Measurements from ENCODE around the gene SETMAR. TPM values are rescaled to one million over a fixed set of nuclear protein-coding genes. Genes with fewer than 3 reads are reported as not detected.

Gene SETMAR
- total RNA-seq, 2 donors from 2014 or later = 7.1 to 12.4 TPM

DNA sequence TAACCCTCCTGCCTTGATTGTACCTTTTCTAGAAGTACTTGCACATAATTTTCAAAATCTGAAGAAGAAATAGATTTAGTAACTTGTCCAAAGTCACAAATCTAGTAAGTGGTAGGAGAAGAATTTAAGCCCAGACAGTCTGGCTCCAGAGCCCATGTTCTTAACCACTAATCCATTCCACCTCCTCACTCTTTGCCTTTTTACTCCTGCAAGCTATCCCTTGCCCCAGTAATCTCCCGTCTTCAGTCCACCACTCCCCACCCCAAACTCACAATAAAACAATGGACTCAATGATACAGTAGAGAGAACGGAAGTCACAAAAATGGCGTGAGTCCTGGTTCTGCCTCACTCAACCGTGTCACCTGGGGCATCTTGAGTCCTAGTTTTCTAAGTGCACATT lies 48.7 kb downstream of the SETMAR start:
- Mint-ChIP-seq H3K27me3 (no peaks in the 10 kb centered on the region), H3K27ac (peak overlapping the region; percentile 12), H3K4me3 (peak overlapping the region; percentile 44), H3K4me1 (peaks cover 11% of the 10 kb centered on the region), H3K36me3 (ENCODE audit: low read depth) (no peaks in the 10 kb centered on the region), H3K9me3 (no peaks in the 10 kb centered on the region)
- no peak for ATAC-seq (replicated peaks)

DNA sequence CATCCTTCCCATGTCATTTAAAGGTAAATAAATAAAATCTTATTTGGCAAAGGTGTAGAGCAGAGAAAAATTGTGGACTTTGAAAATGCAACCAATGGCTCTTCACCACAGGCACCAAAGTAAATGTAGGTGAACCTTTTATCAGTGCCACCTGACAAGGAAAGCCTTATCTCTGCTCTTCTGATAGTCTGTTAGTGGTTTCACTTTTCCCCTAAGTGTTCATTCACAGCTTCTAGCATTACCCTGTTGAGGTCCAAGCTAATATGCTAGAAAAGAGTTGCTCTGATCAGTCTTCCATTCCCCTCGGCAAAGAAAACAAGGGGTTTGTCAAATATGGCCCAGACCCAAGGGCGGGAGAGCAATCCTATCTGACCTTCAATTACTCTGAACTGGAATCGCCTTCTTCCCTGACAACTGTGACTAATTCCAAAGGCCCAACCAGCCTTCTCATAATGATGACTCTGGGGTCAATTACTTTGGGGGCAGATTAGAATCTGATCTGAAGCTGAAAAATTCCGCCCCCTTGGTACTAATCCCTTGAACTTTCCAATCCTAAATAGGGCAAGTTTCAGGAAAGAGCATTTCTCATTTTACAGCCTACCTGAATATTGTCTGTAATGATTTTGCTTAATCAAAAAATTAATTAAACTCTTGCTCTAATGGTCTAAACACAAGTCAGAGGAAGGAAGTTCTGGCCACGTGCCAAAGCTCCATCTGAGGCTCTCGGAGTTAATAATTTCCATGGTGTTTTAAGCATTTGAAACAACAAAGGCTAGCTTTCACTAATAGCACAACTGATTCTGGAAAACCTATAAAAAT lies 52.4 kb downstream of the SETMAR start:
- Mint-ChIP-seq H3K27me3 (no peaks in the 10 kb centered on the region), H3K4me3 (no peak overlapping the region)

DNA sequence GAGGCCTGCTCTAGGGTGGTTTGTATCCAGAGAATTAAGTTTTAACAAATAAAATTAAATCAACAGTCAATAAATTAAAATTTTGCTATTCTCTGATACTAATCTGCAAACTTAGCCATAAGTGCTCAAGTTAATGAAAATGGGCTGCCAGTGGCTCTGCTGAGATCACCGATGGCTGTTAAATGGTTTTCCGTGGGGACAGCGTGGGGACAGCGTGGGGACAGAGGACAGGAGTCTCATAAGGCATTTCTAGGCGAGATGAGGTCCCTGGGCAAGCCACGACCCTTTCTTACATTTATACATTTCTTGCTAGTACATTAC lies 53.0 kb downstream of the SETMAR start:
- no peak for ATAC-seq (replicated peaks)
- Mint-ChIP-seq H3K9me3 (no peaks in the 10 kb centered on the region), H3K4me3 (no peak overlapping the region), H3K27ac (no peak overlapping the region), H3K27me3 (no peaks in the 10 kb centered on the region), H3K36me3 (ENCODE audit: low read depth) (peaks cover 5% of the 10 kb centered on the region), H3K4me1 (peaks cover 6% of the 10 kb centered on the region)

More for the DNA sequence above, 52.4 kb downstream of the SETMAR start:
- H3K27ac Mint-ChIP-seq = no peak overlapping the region
- peaks cover 5% of the 10 kb centered on the region for H3K36me3 Mint-ChIP-seq (ENCODE audit: low read depth)
- peaks cover 9% of the 10 kb centered on the region for H3K4me1 Mint-ChIP-seq
- ATAC-seq (replicated peaks) = no peak
- H3K9me3 Mint-ChIP-seq = no peaks in the 10 kb centered on the region

DNA sequence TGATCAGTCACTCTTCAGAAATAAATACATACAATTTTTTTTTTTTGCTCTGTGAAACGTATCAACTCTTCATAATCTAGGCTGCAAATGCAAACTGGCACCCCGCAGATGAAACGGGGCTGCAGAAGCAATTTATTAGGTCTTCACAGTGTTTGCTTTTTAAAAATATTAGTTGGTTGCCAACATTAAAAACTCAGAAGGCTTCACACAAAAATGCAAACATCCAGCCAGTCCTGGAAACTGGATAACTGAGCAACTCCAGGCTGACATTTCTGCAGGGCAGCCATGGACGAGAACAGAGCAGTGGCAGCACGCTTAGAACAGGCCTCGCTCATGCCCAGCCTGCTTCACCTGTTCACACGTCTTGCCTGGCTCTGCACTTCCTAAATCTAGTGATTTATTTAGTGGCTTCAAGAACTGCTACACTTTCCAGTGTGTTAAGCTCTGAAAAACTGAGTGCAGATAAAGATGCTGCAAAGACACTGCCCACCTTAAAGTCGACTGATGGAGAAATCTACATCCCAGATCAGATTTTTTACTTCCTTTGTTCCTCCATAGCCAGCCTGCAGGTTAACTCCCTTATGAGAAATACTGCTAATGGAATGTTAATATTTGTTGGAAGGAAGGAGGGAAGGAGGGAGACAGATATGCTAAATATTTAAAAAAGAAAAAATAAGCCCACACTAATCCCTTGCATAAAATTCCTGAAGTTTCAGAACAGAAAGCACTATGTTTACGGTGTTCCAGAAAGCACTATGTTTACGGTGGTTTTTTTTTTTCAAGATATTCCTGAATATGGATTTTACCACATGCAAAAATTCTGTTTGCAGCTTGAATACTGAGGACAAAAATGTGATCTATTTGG lies 53.6 kb downstream of the SETMAR start:
- ATAC-seq (replicated peaks) = no peak
- Mint-ChIP-seq H3K4me1 (peaks cover 4% of the 10 kb centered on the region), H3K4me3 (no peak overlapping the region), H3K36me3 (ENCODE audit: low read depth) (peaks cover 5% of the 10 kb centered on the region), H3K9me3 (no peaks in the 10 kb centered on the region), H3K27ac (no peak overlapping the region), H3K27me3 (no peaks in the 10 kb centered on the region)

DNA sequence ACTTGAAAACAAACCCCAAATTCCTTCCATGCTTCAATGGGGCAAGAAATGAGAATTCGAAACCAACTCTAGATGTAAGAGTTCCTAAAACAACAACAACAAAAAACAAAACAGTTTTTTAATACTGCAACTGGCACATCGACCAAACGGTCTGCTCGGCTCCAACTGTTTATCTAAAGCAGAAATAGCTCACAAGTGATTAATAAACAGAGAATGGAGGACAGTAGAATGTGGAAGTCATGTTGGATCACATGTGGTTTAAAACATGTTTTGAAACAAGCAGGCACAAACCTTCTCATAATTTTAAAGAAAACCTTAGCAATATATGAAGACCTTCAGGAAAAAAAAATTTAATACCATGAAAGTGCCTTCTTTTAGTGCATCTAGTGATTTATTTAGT lies 55.1 kb downstream of the SETMAR start:
- Mint-ChIP-seq H3K4me1 (no peaks in the 10 kb centered on the region), H3K9me3 (no peaks in the 10 kb centered on the region), H3K36me3 (ENCODE audit: low read depth) (peaks cover 5% of the 10 kb centered on the region), H3K27me3 (no peaks in the 10 kb centered on the region), H3K27ac (no peak overlapping the region), H3K4me3 (no peak overlapping the region)
- ATAC-seq (replicated peaks) = no peak

DNA sequence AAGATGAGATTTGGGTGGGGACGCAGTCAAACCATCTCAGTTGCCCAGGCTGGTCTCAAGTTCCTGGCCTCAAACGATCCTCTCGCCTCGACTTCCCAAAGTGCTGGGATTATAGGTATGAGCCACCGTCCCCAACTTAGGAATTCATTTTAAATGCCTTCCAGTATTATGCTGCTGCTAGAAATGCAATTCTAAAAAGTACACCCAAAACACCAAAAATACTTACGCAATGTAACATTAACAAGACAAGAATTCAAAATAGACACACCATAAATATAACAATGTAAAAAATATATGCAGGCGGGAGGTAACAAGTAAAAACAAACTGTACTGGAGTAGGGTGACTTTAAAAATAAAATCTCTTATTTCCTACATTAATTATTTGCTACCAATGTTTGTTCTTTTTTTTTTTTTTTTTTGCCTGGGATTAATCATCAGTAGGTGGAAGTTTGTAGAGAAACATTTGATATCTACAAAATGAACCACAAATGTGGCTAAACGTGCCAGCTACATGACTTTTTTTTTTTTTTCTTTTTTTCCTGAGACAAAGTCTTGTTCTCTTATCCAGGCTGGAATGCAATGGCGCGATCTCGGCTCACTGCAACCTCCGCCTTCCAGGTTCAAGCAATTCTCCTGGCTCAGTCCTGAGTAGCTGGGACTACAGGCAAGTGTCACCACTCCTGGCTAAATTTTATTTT lies 56.8 kb downstream of the SETMAR start:
- Mint-ChIP-seq H3K4me1 (no peaks in the 10 kb centered on the region), H3K9me3 (no peaks in the 10 kb centered on the region), H3K36me3 (ENCODE audit: low read depth) (peaks cover 5% of the 10 kb centered on the region), H3K4me3 (no peak overlapping the region), H3K27me3 (no peaks in the 10 kb centered on the region), H3K27ac (no peak overlapping the region)
- no peak for ATAC-seq (replicated peaks)

DNA sequence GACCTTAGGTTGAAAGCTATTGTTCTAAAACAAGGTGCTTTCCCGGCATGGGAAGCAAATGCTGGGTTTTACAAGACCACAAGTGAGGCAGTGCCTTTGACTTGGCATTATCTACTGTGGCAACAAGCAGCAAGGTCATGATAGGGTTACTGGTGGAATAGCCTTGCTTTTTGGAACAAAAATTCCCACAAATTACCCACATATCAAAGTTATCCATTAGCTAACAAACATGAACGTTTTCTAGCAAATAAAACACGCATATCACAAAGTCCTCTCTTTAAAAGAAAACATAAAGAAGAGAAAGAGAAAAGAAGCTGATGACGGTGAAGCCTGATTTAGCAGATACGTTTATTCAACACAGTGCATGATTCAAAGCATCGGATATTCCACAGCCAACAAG lies 57.6 kb downstream of the SETMAR start:
- Mint-ChIP-seq H3K4me1 (no peaks in the 10 kb centered on the region), H3K27me3 (no peaks in the 10 kb centered on the region), H3K9me3 (no peaks in the 10 kb centered on the region), H3K27ac (no peak overlapping the region), H3K4me3 (no peak overlapping the region), H3K36me3 (ENCODE audit: low read depth) (peaks cover 5% of the 10 kb centered on the region)
- no peak for ATAC-seq (replicated peaks)

DNA sequence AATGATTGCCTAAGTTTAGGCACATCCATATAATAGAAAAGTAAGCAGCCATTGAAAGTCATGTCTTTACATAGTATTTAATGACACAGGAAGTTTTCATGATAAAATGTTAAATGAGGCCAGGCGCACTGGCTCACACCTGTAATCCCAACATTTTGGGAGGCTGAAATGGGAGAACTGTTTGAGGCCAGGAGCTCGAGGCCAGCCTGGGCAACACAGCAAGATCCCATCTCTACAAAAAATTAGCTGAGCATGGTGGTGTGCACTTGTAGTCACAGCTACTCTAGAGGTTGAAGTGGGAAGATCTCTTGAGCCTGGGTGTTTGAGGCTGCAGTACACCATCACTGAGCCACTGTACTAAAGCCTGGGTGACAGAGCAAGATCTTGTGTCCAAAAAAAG lies 59.4 kb downstream of the SETMAR start:
- Mint-ChIP-seq H3K4me1 (no peaks in the 10 kb centered on the region), H3K27ac (no peak overlapping the region), H3K27me3 (no peaks in the 10 kb centered on the region), H3K9me3 (no peaks in the 10 kb centered on the region), H3K4me3 (no peak overlapping the region), H3K36me3 (ENCODE audit: low read depth) (peaks cover 5% of the 10 kb centered on the region)
- no peak for ATAC-seq (replicated peaks)

Other genes starting within 250 kb of the SETMAR start
- gene SUMF1, start 163.9 kb downstream of the SETMAR start, total RNA-seq = 1 to 10 TPM; 5.9 to 7.6 TPM
- 10 to 100 TPM; 78.5 to 84.6 TPM for gene ITPR1, start 190.0 kb downstream of the SETMAR start, total RNA-seq

Data from activated T-helper 17 cell treated with anti-CD3 and anti-CD28 coated beads, Interleukin-2, amount 50 U/mL, for 72 hours (primary cell).